Choroid plexus epithelial cell (primary cell): Measurements from ENCODE around the gene SH3TC1.

Experiments used
- DNase-seq: peaks from one replicate; pipeline ENCODE4 v3.0.0-alpha.2; 2010; ENCODE audit warnings: low read depth
- H3K4me3 ChIP-seq: 2 replicates; pipeline ENCODE4 v1.5.1; 2011; ENCODE audit warnings: low read depth, mild to moderate bottlenecking, control low read depth, low read length, moderate library complexity
- TF ChIP-seq, protein P1 (sequence below): conservative IDR thresholded peaks from 2 replicates; pipeline ENCODE4 v1.5.1; 2011; ENCODE audit warnings: low read depth, mild to moderate bottlenecking, control low read depth, inconsistent platforms, low read length, moderate library complexity

Gene SH3TC1

DNA sequence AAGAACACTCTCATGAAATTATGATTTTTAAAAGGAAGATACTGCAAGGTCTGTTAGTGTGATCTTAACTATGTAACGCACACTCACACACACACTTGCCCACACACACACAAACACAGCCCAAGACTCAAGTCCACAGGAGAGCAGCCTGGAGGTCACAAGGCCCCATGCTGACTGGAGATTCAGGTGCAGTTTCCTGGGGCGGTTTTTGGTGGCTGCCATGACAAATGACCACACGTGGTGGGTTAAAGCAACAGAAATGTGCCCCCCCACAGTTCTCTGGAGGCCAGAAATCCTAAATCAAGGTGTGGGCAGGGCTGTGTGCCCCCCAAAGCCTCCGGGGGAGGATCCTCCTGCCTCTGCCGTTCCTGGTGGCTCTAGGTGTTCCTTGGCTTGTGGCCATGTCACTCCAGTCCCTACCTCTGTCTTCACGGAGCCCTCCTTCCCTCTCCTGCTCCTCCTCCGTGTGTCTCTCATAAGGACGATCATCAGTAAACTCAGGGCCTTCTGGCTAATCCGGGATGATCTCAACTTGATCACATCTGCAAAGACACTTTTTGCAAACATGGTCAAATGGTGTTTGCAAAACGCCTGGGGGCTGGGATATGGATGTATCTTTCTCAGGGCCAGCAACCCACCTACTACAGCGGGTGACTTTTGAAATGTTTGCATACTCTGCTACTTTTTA is 60.8 kb downstream of the SH3TC1 start:
- DNase-seq, result no peak
- TF ChIP-seq, protein P1, sequence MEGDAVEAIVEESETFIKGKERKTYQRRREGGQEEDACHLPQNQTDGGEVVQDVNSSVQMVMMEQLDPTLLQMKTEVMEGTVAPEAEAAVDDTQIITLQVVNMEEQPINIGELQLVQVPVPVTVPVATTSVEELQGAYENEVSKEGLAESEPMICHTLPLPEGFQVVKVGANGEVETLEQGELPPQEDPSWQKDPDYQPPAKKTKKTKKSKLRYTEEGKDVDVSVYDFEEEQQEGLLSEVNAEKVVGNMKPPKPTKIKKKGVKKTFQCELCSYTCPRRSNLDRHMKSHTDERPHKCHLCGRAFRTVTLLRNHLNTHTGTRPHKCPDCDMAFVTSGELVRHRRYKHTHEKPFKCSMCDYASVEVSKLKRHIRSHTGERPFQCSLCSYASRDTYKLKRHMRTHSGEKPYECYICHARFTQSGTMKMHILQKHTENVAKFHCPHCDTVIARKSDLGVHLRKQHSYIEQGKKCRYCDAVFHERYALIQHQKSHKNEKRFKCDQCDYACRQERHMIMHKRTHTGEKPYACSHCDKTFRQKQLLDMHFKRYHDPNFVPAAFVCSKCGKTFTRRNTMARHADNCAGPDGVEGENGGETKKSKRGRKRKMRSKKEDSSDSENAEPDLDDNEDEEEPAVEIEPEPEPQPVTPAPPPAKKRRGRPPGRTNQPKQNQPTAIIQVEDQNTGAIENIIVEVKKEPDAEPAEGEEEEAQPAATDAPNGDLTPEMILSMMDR, result no peak
- no peak overlapping the region for H3K4me3 ChIP-seq

DNA sequence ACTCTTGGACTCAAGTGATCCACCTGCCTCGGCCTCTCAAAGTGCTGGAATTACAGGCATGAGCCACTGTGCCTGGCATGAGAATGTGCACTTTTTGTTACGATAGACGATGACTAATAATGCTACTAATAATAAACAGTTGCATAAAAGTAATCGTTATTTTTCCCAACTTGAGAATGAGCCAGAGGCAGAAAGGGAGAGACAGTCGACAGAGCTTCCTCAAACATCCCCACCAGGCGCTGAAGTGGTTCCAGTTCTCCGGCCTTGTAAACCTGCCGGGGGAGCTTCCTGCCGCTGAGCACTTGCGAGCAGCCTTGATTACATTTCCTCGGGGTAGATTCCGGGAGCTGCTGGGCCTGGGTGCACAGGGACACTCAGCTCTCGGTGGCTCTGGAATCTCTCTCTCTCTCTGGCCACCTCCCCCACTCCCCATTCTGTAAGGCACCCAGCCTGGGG is 61.6 kb downstream of the SH3TC1 start:
- H3K4me3 ChIP-seq, result no peak overlapping the region
- TF ChIP-seq, protein P1, result peak; percentile 43
- DNase-seq, result peak; percentile 92

DNA sequence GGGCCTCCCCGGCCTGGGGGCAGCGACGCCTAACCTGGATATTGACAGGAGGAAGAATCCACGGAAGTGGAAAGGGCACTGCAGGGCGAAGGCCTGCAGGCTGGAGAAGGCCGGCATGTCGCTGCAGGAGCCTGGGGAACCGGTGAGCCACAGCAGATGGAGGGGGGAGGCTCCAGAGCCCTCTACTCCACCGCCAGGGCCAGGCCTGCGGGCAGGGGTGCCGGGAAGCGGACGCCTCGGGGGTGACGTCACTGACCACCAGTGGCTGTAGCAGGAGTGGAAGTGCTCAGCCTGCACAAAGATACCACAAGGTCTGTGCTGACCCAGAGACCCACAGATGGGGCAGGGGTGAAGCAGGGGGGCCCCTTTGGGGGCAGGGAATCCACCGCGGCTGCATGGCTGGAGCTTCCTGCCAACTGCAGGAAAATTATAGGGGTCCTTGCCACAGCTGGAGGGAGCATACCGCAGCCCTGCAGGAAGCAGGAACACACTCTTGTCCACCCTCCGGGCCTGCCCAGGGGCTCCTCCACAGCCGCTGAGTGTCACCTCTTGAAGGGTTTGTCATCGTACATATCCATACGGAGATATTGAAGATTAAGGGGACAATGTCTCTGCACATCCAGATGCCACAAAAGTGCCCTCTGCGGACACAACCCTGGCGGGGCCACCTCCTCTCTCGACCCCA is 62.9 kb downstream of the SH3TC1 start:
- peak; percentile 83 for DNase-seq
- TF ChIP-seq, protein P1, result no peak
- H3K4me3 ChIP-seq, result no peak overlapping the region

GRCh38 chr4:8262637-8263322 is 63.7 kb downstream of the SH3TC1 start:
- TF ChIP-seq, protein P1, result no peak
- no peak overlapping the region for H3K4me3 ChIP-seq
- no peak for DNase-seq

DNA sequence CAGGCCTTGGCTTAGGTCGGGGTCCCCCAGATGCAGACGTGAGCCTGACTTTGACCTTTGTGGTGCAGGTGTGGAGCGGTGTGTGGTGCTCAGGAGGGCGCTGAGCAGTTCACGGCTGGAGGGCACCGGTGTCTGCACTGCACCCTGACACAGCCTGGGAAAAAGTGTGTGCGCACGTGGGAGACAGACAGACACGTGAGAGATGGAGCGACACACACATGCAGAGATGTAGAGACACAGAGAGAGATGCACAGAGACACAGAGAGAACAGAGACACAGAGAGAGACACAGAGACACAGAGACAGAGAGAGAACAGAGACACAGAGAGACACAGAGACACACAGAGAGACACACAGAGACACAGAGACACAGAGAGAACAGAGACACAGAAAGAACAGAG is 64.3 kb downstream of the SH3TC1 start:
- no peak for DNase-seq
- TF ChIP-seq, protein P1, result no peak
- no peak overlapping the region for H3K4me3 ChIP-seq

DNA sequence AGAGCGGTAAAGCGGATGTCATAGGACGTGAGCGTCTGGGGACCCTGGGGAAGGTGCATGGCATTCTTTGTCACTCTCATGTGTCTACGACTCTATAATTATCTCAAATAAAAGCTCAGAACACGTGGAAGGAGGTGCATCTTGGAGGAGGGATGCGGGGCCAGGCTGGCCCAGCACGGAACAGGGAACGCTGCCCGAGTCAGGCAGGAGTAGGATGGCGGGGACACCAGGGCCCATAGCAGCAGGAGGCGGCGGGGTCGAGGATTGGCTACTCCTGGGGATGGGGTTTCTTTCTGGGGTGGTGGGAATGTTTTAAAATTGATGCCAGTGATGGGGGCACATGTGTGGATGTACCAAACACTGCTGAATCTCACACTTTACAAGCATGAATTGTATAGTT is 65.0 kb downstream of the SH3TC1 start:
- no peak overlapping the region for H3K4me3 ChIP-seq
- no peak for DNase-seq
- TF ChIP-seq, protein P1, result no peak
